A673 (cell line): ENCODE data around the gene TYW5. TPM values are rescaled to one million over a fixed set of nuclear protein-coding genes. Genes with fewer than 3 reads are reported as not detected.

Experiments
- BruUV-seq: library from RNA; stranded (reverse); fragments of 400-500 nt; replicated peaks from 2 replicates; lab custom pipeline; 2021; lab: Mats Ljungman, UMichigan
- CTCF ChIA-PET: fragments of 300-600 bp; sonication (Branson Sonifier 250); formaldehyde crosslinking; loops from one replicate; lab custom pipeline; 2022; ENCODE audit warnings: antibody characterized with exemption; lab: Charles Lee
- POLR2A ChIA-PET: fragments of 300-600 bp; sonication (Branson Sonifier 250); formaldehyde crosslinking; loops from one replicate; lab custom pipeline; 2022; ENCODE audit warnings: antibody characterized with exemption; ENCODE audit not compliant: low non-redundant PET; lab: Charles Lee
- DNase-seq: peaks from one replicate; pipeline ENCODE4 v3.0.0-alpha.2; 2015; ENCODE audit warnings: low spot score
- H3K27ac ChIP-seq: fragments of 200-600 bp; sonication (generic); 2 replicates; pipeline ENCODE4 v1.5.1; 2016; ENCODE audit warnings: mixed run types, low read depth, mild to moderate bottlenecking, mixed read lengths, antibody characterized with exemption, low read length; ENCODE audit not compliant: poor library complexity, severe bottlenecking
- H3K27me3 ChIP-seq: fragments of 200-600 bp; sonication (generic); replicated peaks from 2 replicates; pipeline ENCODE4 v1.6.1; 2017; ENCODE audit warnings: mixed run types, low read depth, mild to moderate bottlenecking, mixed read lengths, antibody characterized with exemption, low read length; ENCODE audit not compliant: insufficient read depth, poor library complexity
- H3K36me3 ChIP-seq: fragments of 200-600 bp; sonication (generic); 2 replicates; pipeline ENCODE4 v1.6.1; 2016; ENCODE audit warnings: mixed run types, mild to moderate bottlenecking, mixed read lengths, antibody characterized with exemption, low read length; ENCODE audit not compliant: insufficient read depth, poor library complexity, severe bottlenecking
- H3K4me1 ChIP-seq: fragments of 200-600 bp; sonication (generic); 2 replicates; pipeline ENCODE4 v1.6.1; 2017; ENCODE audit warnings: mixed run types, mild to moderate bottlenecking, mixed read lengths, antibody characterized with exemption, low read length; ENCODE audit not compliant: insufficient read depth, poor library complexity, severe bottlenecking
- H3K4me3 ChIP-seq: fragments of 200-600 bp; sonication (generic); 2 replicates; pipeline ENCODE4 v1.5.1; 2016; ENCODE audit warnings: low read depth, mixed run types, mild to moderate bottlenecking, mixed read lengths, low read length; ENCODE audit not compliant: poor library complexity, severe bottlenecking
- H3K9me3 ChIP-seq: fragments of 200-600 bp; sonication (generic); 2 replicates; pipeline ENCODE4 v1.6.1; 2016; ENCODE audit warnings: mixed run types, low read depth, mild to moderate bottlenecking, mixed read lengths, antibody characterized with exemption, low read length; ENCODE audit not compliant: poor library complexity, severe bottlenecking
- CTCF ChIP-seq: fragments of 300-800, 200-600 bp; sonication (generic); conservative IDR thresholded peaks from 2 replicates; pipeline ENCODE4 v1.5.1; 2017; ENCODE audit warnings: low read depth, mild to moderate bottlenecking, antibody characterized with exemption, low read length, moderate library complexity, mixed read lengths
- EZH2 ChIP-seq: fragments of 200-600 bp; sonication (generic); IDR thresholded peaks from 2 replicates; pipeline ENCODE4 v1.6.1; 2017; ENCODE audit warnings: borderline replicate concordance, low read depth, mild to moderate bottlenecking, mixed read lengths, antibody characterized with exemption, low read length; ENCODE audit not compliant: poor library complexity, severe bottlenecking
- intact Hi-C: fragments of 100-400 bp; cut with micrococcal nuclease; formaldehyde crosslinking; loops from one replicate; pipeline ENCODE4 v1.10.0; 2022; ENCODE audit not compliant: unreplicated experiment
- total RNA-seq: library from RNA; stranded (reverse); gene quantifications from 2 replicates; pipeline ENCODE4 v1.2.3, GENCODE V29; 2021

Gene TYW5
- total RNA-seq, 1 experiment from 2014 or later: 6.9 TPM

- intact Hi-C loops: no loop called here
- no TSS peak for BruUV-seq
- no peaks in the 10 kb centered on the region for H3K27me3 ChIP-seq
- H3K36me3 ChIP-seq: no peaks in the 10 kb centered on the region
- no peaks in the 10 kb centered on the region for H3K4me1 ChIP-seq
- peaks cover 4% of the 10 kb centered on the region for H3K9me3 ChIP-seq
- TF ChIP-seq EZH2 (no peak), CTCF (no peak)
- DNase-seq: no peak
- no peak overlapping the region for H3K27ac ChIP-seq
- POLR2A ChIA-PET: no interaction called here
- no peak overlapping the region for H3K4me3 ChIP-seq
- CTCF ChIA-PET: no interaction called here
These were observed 71.6 kb downstream of the TYW5 start for GRCh38 chr2:199883474-199884212.

- no peaks in the 10 kb centered on the region for H3K27me3 ChIP-seq
- DNase-seq: no peak
- H3K4me3 ChIP-seq: no peak overlapping the region
- intact Hi-C loops: no loop called here
- TF ChIP-seq EZH2 (no peak), CTCF (no peak)
- H3K36me3 ChIP-seq: no peaks in the 10 kb centered on the region
- no peaks in the 10 kb centered on the region for H3K4me1 ChIP-seq
- ChIA-PET CTCF (no interaction called here), POLR2A (no interaction called here)
- BruUV-seq: no TSS peak
- H3K27ac ChIP-seq: no peak overlapping the region
- peaks cover 4% of the 10 kb centered on the region for H3K9me3 ChIP-seq
These were observed 72.6 kb downstream of the TYW5 start for GRCh38 chr2:199882667-199883066.

Other genes with a start within 250 kb of the TYW5 start
- 0.88 and 1.0 TPM in 2 replicates for gene FTCDNL1, start 104.3 kb downstream of the TYW5 start, total RNA-seq
- 16.4 and 18.0 TPM in 2 replicates for gene C2orf69, start 44.2 kb downstream of the TYW5 start, total RNA-seq
- gene MAIP1, start 91 bp upstream of the TYW5 start, total RNA-seq: 31.0 TPM in 2 replicates